ENCODE data around the gene RPS14.

Gene RPS14

GRCh38 chr5:150404941-150405816 is 44.4 kb downstream of the RPS14 start:
- TF ChIP-seq CTCF (IDR thresholded peaks at IDR 0.05; ENCODE audit: insufficient read depth, low read length, poor library complexity, severe bottlenecking) = no peak
- no peak for DNase-seq (ENCODE audit: extremely low read depth, insufficient read length)
- H3K36me3 ChIP-seq (ENCODE audit: control insufficient read depth, insufficient read depth, low read length) = peaks cover 72% of the 10 kb centered on the region
- H3K27me3 ChIP-seq (replicated peaks; ENCODE audit: control insufficient read depth, insufficient read depth, low read length) = no peaks in the 10 kb centered on the region
- H3K4me3 ChIP-seq (replicated peaks; ENCODE audit: low read depth, low read length) = no peak overlapping the region

GRCh38 chr5:150404535-150404934 is 45.0 kb downstream of the RPS14 start:
- Histone ChIP-seq H3K4me3 (replicated peaks; ENCODE audit: low read depth, low read length) (no peak overlapping the region), H3K36me3 (ENCODE audit: control insufficient read depth, insufficient read depth, low read length) (peaks cover 70% of the 10 kb centered on the region), H3K27me3 (replicated peaks; ENCODE audit: control insufficient read depth, insufficient read depth, low read length) (no peaks in the 10 kb centered on the region)
- TF ChIP-seq CTCF (IDR thresholded peaks at IDR 0.05; ENCODE audit: insufficient read depth, low read length, poor library complexity, severe bottlenecking) = no peak
- DNase-seq (ENCODE audit: extremely low read depth, insufficient read length) = no peak

GRCh38 chr5:150404121-150404520 is 45.4 kb downstream of the RPS14 start:
- H3K27me3 ChIP-seq (replicated peaks; ENCODE audit: control insufficient read depth, insufficient read depth, low read length) = no peaks in the 10 kb centered on the region
- H3K4me3 ChIP-seq (replicated peaks; ENCODE audit: low read depth, low read length) = no peak overlapping the region
- no peak for DNase-seq (ENCODE audit: extremely low read depth, insufficient read length)
- H3K36me3 ChIP-seq (ENCODE audit: control insufficient read depth, insufficient read depth, low read length) = peaks cover 70% of the 10 kb centered on the region
- TF ChIP-seq CTCF (IDR thresholded peaks at IDR 0.05; ENCODE audit: insufficient read depth, low read length, poor library complexity, severe bottlenecking) = no peak

- TF ChIP-seq CTCF (IDR thresholded peaks at IDR 0.05; ENCODE audit: insufficient read depth, low read length, poor library complexity, severe bottlenecking) = no peak
- DNase-seq (ENCODE audit: extremely low read depth, insufficient read length) = peak; percentile 59
- Histone ChIP-seq H3K36me3 (ENCODE audit: control insufficient read depth, insufficient read depth, low read length) (peaks cover 64% of the 10 kb centered on the region), H3K4me3 (replicated peaks; ENCODE audit: low read depth, low read length) (no peak overlapping the region), H3K27me3 (replicated peaks; ENCODE audit: control insufficient read depth, insufficient read depth, low read length) (no peaks in the 10 kb centered on the region)
Measured at GRCh38 chr5:150402901-150403342, 46.6 kb downstream of the RPS14 start.

- Histone ChIP-seq H3K36me3 (ENCODE audit: control insufficient read depth, insufficient read depth, low read length) (peaks cover 65% of the 10 kb centered on the region), H3K4me3 (replicated peaks; ENCODE audit: low read depth, low read length) (no peak overlapping the region), H3K27me3 (replicated peaks; ENCODE audit: control insufficient read depth, insufficient read depth, low read length) (no peaks in the 10 kb centered on the region)
- peak; percentile 58 for DNase-seq (ENCODE audit: extremely low read depth, insufficient read length)
- no peak for TF ChIP-seq CTCF (IDR thresholded peaks at IDR 0.05; ENCODE audit: insufficient read depth, low read length, poor library complexity, severe bottlenecking)
Measured at GRCh38 chr5:150402229-150402773, 47.2 kb downstream of the RPS14 start.
